T1000 (cell line): ENCODE results near the gene NT5DC4.

Experiments used
- DNase-seq: peaks from one replicate; lab custom pipeline; 2025; ENCODE audit warnings: mixed read lengths; lab: John Stamatoyannopoulos, UW

The NT5DC4 gene

GRCh38 chr2:112784199-112785189 lies 63.7 kb downstream of the NT5DC4 start, which contains the start of gene IL1A:
Gene IL1A (minus strand): TSS chr2:112784493. CDS start chr2:112783770, 723 bp downstream.
- DNase-seq = no peak

- DNase-seq = no peak
Observed at GRCh38 chr2:112787294-112787693, 66.5 kb downstream of the NT5DC4 start.

DNA sequence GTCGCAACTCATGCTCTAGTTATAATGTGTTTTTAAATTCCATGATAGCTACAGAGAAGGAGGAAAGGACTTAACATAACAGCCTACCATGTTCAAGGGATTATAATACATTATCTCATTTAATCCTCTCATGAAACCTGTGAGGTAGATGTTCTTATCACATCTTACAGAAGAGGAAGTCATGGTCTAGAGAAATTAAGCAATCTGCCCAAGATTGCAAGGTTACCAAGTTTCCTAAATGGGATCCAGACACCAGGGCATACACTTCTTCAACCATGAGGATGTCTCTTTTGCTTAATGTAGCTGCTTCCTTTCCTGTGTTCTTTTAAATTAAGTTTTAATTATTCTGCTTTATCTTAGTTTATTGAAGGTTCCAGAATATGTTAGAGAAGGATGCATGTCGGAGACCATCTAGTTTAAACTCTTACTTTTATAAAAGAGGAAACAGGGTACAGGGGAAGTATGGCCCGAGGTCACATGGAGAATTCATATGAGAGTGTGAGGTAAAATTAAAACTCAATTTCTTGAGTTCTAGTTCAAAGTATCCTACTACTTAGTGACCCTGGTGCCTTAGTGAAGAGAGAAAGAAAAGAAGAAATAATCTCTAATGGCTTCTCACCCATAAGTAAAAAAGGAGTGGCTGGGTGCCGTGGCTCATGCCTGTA lies 67.0 kb downstream of the NT5DC4 start:
- no peak for DNase-seq

DNA sequence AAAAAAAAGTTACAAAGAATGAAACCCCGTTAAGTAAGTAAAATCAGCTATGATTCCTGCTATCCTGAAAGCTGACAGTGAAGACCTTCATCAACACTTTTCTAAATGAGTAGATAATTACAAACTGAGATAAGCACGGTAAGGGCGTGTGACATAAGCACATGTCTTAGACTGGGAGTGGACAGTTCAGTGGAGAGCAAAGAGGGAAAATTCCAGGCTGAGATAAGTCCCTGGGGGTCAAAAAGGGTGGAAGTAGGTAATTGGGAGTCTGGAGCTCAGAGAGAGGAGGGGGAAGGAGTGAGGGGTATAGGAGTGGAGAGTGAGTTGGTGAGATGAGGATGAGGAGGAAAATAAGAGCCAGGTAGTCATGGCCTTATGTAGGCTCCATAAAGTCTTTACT lies 67.8 kb downstream of the NT5DC4 start:
- DNase-seq = no peak
